SK-N-SH treated with all-trans-retinoic acid at 6 μM for 48 hours (cell line): Measurements from ENCODE around the gene DCST2.

ENCODE experiments used
- ATAC-seq: fragments of 200-7000 bp; cut with Tn5 transposase; 3 replicates; pipeline ENCODE4 v1.9.1; 2020; ENCODE audit warnings: mild to moderate bottlenecking, moderate library complexity
- ARNTL ChIP-seq: fragments of 450-650 bp; formaldehyde crosslinking; IDR thresholded peaks from 2 replicates; pipeline ENCODE4 v1.5.0; 2020; ENCODE audit warnings: low read depth, mild to moderate bottlenecking, moderate library complexity, borderline replicate concordance
- CSDC2 ChIP-seq: fragments of 250-450 bp; sonication (Bioruptor Pico); IDR thresholded peaks from 2 replicates; pipeline ENCODE4 v1.5.0; 2020; ENCODE audit warnings: mild to moderate bottlenecking, moderate library complexity
- CSRNP3 ChIP-seq: fragments of 250-450 bp; sonication (Bioruptor Pico); IDR thresholded peaks from 2 replicates; pipeline ENCODE4 v1.5.1; 2021; ENCODE audit warnings: mild to moderate bottlenecking, moderate library complexity
- ESRRG ChIP-seq: fragments of 250-450 bp; sonication (Bioruptor Pico); IDR thresholded peaks from 2 replicates; pipeline ENCODE4 v1.6.1; 2021; ENCODE audit warnings: mild to moderate bottlenecking
- GLIS3 ChIP-seq: fragments of 250-450 bp; sonication (Bioruptor Pico); IDR thresholded peaks from 2 replicates; pipeline ENCODE4 v1.5.0; 2020; ENCODE audit warnings: mild to moderate bottlenecking, moderate library complexity
- ISL1 ChIP-seq: fragments of 250-450 bp; sonication (Bioruptor Pico); IDR thresholded peaks from 2 replicates; pipeline ENCODE4 v2.1.2; 2022; ENCODE audit warnings: mild to moderate bottlenecking, moderate library complexity
- OSR1 ChIP-seq: fragments of 250-450 bp; sonication (Bioruptor Pico); IDR thresholded peaks from 2 replicates; pipeline ENCODE4 v1.8.0; 2022; ENCODE audit warnings: moderate library complexity, mild to moderate bottlenecking, inconsistent platforms
- PPARA ChIP-seq: fragments of 250-450 bp; sonication (Bioruptor Pico); IDR thresholded peaks from 2 replicates; pipeline ENCODE4 v1.5.0; 2020; ENCODE audit warnings: mild to moderate bottlenecking, borderline replicate concordance
- RARB ChIP-seq: fragments of 250-450 bp; sonication (Bioruptor Pico); IDR thresholded peaks from 2 replicates; pipeline ENCODE4 v1.8.0; 2021; ENCODE audit warnings: mild to moderate bottlenecking, moderate library complexity
- SNAI2 ChIP-seq: fragments of 250-450 bp; sonication (Bioruptor Pico); IDR thresholded peaks from 2 replicates; pipeline ENCODE4 v1.5.0; 2020; ENCODE audit warnings: mild to moderate bottlenecking, moderate library complexity
- TCF4 ChIP-seq: fragments of 250-450 bp; sonication (Bioruptor Pico); IDR thresholded peaks from 2 replicates; pipeline ENCODE4 v1.8.0; 2021; ENCODE audit warnings: mild to moderate bottlenecking, moderate library complexity, borderline replicate concordance
- TOX ChIP-seq: fragments of 250-450 bp; sonication (Bioruptor Pico); IDR thresholded peaks from 2 replicates; pipeline ENCODE4 v1.8.0; 2021; ENCODE audit warnings: mild to moderate bottlenecking, moderate library complexity, borderline replicate concordance
- ZC3H10 ChIP-seq: fragments of 250-450 bp; sonication (Bioruptor Pico); IDR thresholded peaks from 2 replicates; pipeline ENCODE4 v1.5.1; 2021; ENCODE audit warnings: mild to moderate bottlenecking, moderate library complexity
- ZFP3 ChIP-seq: fragments of 250-450 bp; sonication (Bioruptor Pico); IDR thresholded peaks from 2 replicates; pipeline ENCODE4 v1.5.0; 2020; ENCODE audit warnings: mild to moderate bottlenecking, moderate library complexity
- ZFP30 ChIP-seq: fragments of 450-650 bp; formaldehyde crosslinking; IDR thresholded peaks from 2 replicates; pipeline ENCODE4 v1.5.0; 2022; ENCODE audit warnings: mild to moderate bottlenecking, moderate library complexity
- ZNF565 ChIP-seq: fragments of 450-650 bp; formaldehyde crosslinking; conservative IDR thresholded peaks from 2 replicates; pipeline ENCODE4 v1.5.0; 2020; ENCODE audit warnings: low read depth, mild to moderate bottlenecking, moderate library complexity
- ZNF70 ChIP-seq: fragments of 450-650 bp; formaldehyde crosslinking; IDR thresholded peaks from 2 replicates; pipeline ENCODE4 v1.5.0; 2020; ENCODE audit warnings: mild to moderate bottlenecking, moderate library complexity
- ZNF8 ChIP-seq: fragments of 450-650 bp; formaldehyde crosslinking; IDR thresholded peaks from 2 replicates; pipeline ENCODE4 v1.5.0; 2020; ENCODE audit warnings: mild to moderate bottlenecking, moderate library complexity
- TF ChIP-seq, protein P1 (sequence below): fragments of 250-450 bp; sonication (Bioruptor Pico); IDR thresholded peaks from 2 replicates; pipeline ENCODE4 v1.5.1; 2020; ENCODE audit warnings: low read depth, mild to moderate bottlenecking, moderate library complexity
- TF ChIP-seq, protein P2 (sequence below): fragments of 250-450 bp; sonication (Bioruptor Pico); IDR thresholded peaks from 2 replicates; pipeline ENCODE4 v1.8.0; 2021; ENCODE audit warnings: low read depth, mild to moderate bottlenecking, moderate library complexity, borderline replicate concordance
- TF ChIP-seq, protein P3 (sequence below): fragments of 250-450 bp; sonication (Bioruptor Pico); IDR thresholded peaks from 2 replicates; pipeline ENCODE4 v1.8.0; 2020; ENCODE audit warnings: mild to moderate bottlenecking, moderate library complexity, borderline replicate concordance
- TF ChIP-seq, protein P4 (sequence below): fragments of 250-450 bp; sonication (Bioruptor Pico); IDR thresholded peaks from 2 replicates; pipeline ENCODE4 v1.5.0; 2020; ENCODE audit warnings: mild to moderate bottlenecking, moderate library complexity

The DCST2 gene

GRCh38 chr1:155011437-155012025 is 22.1 kb downstream of the DCST2 start:
- TF ChIP-seq PPARA (no peak), CSDC2 (CRISPR knock-in tag) (no peak), TOX (CRISPR knock-in tag) (no peak), ISL1 (CRISPR knock-in tag) (no peak), SNAI2 (CRISPR knock-in tag) (no peak), ARNTL (CRISPR knock-in tag) (no peak), ZNF70 (CRISPR knock-in tag) (no peak), ZNF8 (no peak)
- TF ChIP-seq, protein P1, sequence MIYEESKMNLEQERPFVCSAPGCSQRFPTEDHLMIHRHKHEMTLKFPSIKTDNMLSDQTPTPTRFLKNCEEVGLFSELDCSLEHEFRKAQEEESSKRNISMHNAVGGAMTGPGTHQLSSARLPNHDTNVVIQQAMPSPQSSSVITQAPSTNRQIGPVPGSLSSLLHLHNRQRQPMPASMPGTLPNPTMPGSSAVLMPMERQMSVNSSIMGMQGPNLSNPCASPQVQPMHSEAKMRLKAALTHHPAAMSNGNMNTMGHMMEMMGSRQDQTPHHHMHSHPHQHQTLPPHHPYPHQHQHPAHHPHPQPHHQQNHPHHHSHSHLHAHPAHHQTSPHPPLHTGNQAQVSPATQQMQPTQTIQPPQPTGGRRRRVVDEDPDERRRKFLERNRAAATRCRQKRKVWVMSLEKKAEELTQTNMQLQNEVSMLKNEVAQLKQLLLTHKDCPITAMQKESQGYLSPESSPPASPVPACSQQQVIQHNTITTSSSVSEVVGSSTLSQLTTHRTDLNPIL (CRISPR knock-in tag) = no peak
- no peak for ATAC-seq

DNA sequence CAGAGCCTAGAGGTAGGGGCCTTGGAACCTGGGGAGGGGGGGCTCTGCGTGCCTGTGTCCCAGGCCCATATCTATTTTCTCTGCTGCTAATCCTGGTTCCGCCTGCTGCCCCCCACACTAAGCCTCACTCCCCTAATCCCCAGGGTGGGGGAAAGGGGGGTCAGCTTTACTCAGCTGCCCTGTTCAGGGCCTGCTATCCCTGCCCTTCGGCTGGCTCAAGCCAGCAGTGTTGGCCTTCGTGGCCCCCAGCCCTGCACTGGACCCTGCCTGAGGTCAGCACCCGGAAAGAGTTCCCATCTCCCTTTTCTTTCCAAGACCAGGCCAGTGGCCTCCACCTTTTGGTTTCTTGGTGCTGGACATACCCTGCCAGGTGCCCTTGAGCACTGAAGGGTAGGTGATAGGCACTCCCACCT is 22.6 kb downstream of the DCST2 start:
- TF ChIP-seq GLIS3 (CRISPR knock-in tag) (no peak), CSDC2 (CRISPR knock-in tag) (no peak), TCF4 (CRISPR knock-in tag) (no peak), RARB (no peak), SNAI2 (CRISPR knock-in tag) (no peak), ZFP3 (CRISPR knock-in tag) (no peak), ESRRG (CRISPR knock-in tag) (no peak), ARNTL (CRISPR knock-in tag) (no peak), ZNF70 (CRISPR knock-in tag) (no peak), ZNF8 (no peak), TOX (CRISPR knock-in tag) (no peak), ZFP30 (CRISPR knock-in tag) (no peak), PPARA (no peak)
- TF ChIP-seq, protein P2, sequence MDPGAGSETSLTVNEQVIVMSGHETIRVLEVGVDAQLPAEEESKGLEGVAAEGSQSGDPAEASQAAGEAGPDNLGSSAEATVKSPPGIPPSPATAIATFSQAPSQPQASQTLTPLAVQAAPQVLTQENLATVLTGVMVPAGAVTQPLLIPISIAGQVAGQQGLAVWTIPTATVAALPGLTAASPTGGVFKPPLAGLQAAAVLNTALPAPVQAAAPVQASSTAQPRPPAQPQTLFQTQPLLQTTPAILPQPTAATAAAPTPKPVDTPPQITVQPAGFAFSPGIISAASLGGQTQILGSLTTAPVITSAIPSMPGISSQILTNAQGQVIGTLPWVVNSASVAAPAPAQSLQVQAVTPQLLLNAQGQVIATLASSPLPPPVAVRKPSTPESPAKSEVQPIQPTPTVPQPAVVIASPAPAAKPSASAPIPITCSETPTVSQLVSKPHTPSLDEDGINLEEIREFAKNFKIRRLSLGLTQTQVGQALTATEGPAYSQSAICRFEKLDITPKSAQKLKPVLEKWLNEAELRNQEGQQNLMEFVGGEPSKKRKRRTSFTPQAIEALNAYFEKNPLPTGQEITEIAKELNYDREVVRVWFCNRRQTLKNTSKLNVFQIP (CRISPR knock-in tag) = no peak
- TF ChIP-seq, protein P3, sequence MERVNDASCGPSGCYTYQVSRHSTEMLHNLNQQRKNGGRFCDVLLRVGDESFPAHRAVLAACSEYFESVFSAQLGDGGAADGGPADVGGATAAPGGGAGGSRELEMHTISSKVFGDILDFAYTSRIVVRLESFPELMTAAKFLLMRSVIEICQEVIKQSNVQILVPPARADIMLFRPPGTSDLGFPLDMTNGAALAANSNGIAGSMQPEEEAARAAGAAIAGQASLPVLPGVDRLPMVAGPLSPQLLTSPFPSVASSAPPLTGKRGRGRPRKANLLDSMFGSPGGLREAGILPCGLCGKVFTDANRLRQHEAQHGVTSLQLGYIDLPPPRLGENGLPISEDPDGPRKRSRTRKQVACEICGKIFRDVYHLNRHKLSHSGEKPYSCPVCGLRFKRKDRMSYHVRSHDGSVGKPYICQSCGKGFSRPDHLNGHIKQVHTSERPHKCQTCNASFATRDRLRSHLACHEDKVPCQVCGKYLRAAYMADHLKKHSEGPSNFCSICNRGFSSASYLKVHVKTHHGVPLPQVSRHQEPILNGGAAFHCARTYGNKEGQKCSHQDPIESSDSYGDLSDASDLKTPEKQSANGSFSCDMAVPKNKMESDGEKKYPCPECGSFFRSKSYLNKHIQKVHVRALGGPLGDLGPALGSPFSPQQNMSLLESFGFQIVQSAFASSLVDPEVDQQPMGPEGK = no peak
- TF ChIP-seq, protein P4, sequence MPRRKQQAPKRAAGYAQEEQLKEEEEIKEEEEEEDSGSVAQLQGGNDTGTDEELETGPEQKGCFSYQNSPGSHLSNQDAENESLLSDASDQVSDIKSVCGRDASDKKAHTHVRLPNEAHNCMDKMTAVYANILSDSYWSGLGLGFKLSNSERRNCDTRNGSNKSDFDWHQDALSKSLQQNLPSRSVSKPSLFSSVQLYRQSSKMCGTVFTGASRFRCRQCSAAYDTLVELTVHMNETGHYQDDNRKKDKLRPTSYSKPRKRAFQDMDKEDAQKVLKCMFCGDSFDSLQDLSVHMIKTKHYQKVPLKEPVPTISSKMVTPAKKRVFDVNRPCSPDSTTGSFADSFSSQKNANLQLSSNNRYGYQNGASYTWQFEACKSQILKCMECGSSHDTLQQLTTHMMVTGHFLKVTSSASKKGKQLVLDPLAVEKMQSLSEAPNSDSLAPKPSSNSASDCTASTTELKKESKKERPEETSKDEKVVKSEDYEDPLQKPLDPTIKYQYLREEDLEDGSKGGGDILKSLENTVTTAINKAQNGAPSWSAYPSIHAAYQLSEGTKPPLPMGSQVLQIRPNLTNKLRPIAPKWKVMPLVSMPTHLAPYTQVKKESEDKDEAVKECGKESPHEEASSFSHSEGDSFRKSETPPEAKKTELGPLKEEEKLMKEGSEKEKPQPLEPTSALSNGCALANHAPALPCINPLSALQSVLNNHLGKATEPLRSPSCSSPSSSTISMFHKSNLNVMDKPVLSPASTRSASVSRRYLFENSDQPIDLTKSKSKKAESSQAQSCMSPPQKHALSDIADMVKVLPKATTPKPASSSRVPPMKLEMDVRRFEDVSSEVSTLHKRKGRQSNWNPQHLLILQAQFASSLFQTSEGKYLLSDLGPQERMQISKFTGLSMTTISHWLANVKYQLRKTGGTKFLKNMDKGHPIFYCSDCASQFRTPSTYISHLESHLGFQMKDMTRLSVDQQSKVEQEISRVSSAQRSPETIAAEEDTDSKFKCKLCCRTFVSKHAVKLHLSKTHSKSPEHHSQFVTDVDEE (CRISPR knock-in tag) = no peak
- TF ChIP-seq, all 23 proteins: peak for 0
- no peak for ATAC-seq

GRCh38 chr1:155010211-155010918 is 23.2 kb downstream of the DCST2 start:
- no peak for ATAC-seq
- no peak for TF ChIP-seq ARNTL (CRISPR knock-in tag)
- no peak for TF ChIP-seq ISL1 (CRISPR knock-in tag)
- no peak for TF ChIP-seq ZNF8
- no peak for TF ChIP-seq ZNF565 (CRISPR knock-in tag)
- TF ChIP-seq ZFP3 (CRISPR knock-in tag) = no peak
- no peak for TF ChIP-seq TCF4 (CRISPR knock-in tag)
- no peak for TF ChIP-seq ESRRG (CRISPR knock-in tag)
- no peak for TF ChIP-seq CSRNP3 (CRISPR knock-in tag)
- no peak for TF ChIP-seq RARB
- no peak for TF ChIP-seq OSR1
- no peak for TF ChIP-seq ZC3H10 (CRISPR knock-in tag)
- no peak for TF ChIP-seq SNAI2 (CRISPR knock-in tag)
- TF ChIP-seq, protein P1 (CRISPR knock-in tag) = no peak
- no peak for TF ChIP-seq ZNF70 (CRISPR knock-in tag)
- TF ChIP-seq, protein P3 = no peak
- TF ChIP-seq PPARA = no peak
